ENCODE data around the gene JAKMIP3.

- TF ChIP-seq PATZ1 (CRISPR knock-in tag; IDR thresholded peaks at IDR 0.05; ENCODE audit: borderline replicate concordance) (no peak), ARNTL (CRISPR knock-in tag; IDR thresholded peaks at IDR 0.05; ENCODE audit: borderline replicate concordance, low read depth) (no peak), CSRNP3 (CRISPR knock-in tag; IDR thresholded peaks at IDR 0.05) (no peak), CSDC2 (CRISPR knock-in tag; IDR thresholded peaks at IDR 0.05) (no peak)
Measured at GRCh38 chr10:132100556-132101349, 35.0 kb downstream of the JAKMIP3 start.

Data from SK-N-SH treated with all-trans-retinoic acid at 6 μM for 48 hours (cell line).